Right cardiac atrium (tissue), 5 donors: Measurements from ENCODE around the gene TSPY4. TPM values are rescaled to one million over a fixed set of nuclear protein-coding genes. Genes with fewer than 3 reads are reported as not detected.
"Not testable (repeated sequence)": the region's sequence is repeated elsewhere in the genome, so short reads cannot be mapped to it uniquely, and the experiment has no call there.

Source experiments
- ATAC-seq, 2 donors: fragments of 200-7000 bp; cut with Tn5 transposase; one replicate each; pipeline versions ENCODE4 v1.8.0 to v1.9.1; 2020; ENCODE audit warnings: moderate library complexity in 2 of 2, mild to moderate bottlenecking in 1 of 2
- DNase-seq, 3 donors: peaks; one replicate each; pipeline ENCODE4 v3.0.0-alpha.2; 2020
- H3K27ac ChIP-seq: one replicate; pipeline ENCODE4 v1.5.1; 2013; ENCODE audit warnings: mild to moderate bottlenecking, low read length, control low read depth, moderate library complexity
- H3K27me3 ChIP-seq: one replicate; pipeline ENCODE4 v1.6.1; 2013; ENCODE audit not compliant: control insufficient read depth, insufficient read depth
- H3K4me1 ChIP-seq: one replicate; pipeline ENCODE4 v1.6.1; 2013; ENCODE audit warnings: low read length; ENCODE audit not compliant: control insufficient read depth, insufficient read depth
- H3K4me3 ChIP-seq: one replicate; pipeline ENCODE4 v1.5.1; 2013; ENCODE audit warnings: low read length, control low read depth
- H3K9me3 ChIP-seq: one replicate; pipeline ENCODE4 v1.6.1; 2013; ENCODE audit warnings: low read length; ENCODE audit not compliant: control insufficient read depth
- WGBS: extraction: QIAGEN DNeasy Blood & Tissue Kit; methylation state at CpG from one replicate; pipeline ENCODE4 v1.1.7; 2013; 5-methylcytosine and 5-hydroxymethylcytosine counted together
- intact Hi-C, 4 donors: fragments of 100-400 bp; cut with DNase I; formaldehyde crosslinking; loops; one replicate each; pipeline versions ENCODE4 v1.11.0 to v1.14.0; 2022 to 2023
- long read RNA-seq, 4 donors: library from polyadenylated mRNA; unstranded; transcript quantifications; one replicate each; pipeline ENCODE4 v2.0.0, GENCODE V29; 2020 to 2021
- polyA plus RNA-seq: library from polyadenylated mRNA; stranded (reverse); fragments of 200-250 nt; gene quantifications from one replicate; pipeline ENCODE4 v1.2.3, GENCODE V29; 2013
- total RNA-seq, 4 donors: library from RNA; stranded (reverse); fragmentation: NEBNext Ultra II Directional; extraction: Animal tissue kit (Norgen Biotek cat#: 25700); gene quantifications; one replicate each; pipeline ENCODE4 v1.2.1, GENCODE V29; 2021
- donor health status: healthy with polysubstance abuse.
- donor health status: DM: no; HTN: yes; CAD: no.
- donor health status: DM: no; HTN: no; CAD: no.
- donor health status: DM: no; HTN: yes; CAD: no; lungs with severe emphysema.
- donor health status: DM: yes; HTN: yes; CAD: no.

The TSPY4 gene, protein sequence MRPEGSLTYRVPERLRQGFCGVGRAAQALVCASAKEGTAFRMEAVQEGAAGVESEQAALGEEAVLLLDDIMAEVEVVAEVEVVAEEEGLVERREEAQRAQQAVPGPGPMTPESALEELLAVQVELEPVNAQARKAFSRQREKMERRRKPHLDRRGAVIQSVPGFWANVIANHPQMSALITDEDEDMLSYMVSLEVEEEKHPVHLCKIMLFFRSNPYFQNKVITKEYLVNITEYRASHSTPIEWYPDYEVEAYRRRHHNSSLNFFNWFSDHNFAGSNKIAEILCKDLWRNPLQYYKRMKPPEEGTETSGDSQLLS
- total RNA-seq (not detected), polyA plus RNA-seq (not detected)
- long read RNA-seq, donor 1: 0 reads
- long read RNA-seq, donor 2: 0 reads
- long read RNA-seq, donor 3: 0 reads
- long read RNA-seq, donor 4: 0 reads

DNA sequence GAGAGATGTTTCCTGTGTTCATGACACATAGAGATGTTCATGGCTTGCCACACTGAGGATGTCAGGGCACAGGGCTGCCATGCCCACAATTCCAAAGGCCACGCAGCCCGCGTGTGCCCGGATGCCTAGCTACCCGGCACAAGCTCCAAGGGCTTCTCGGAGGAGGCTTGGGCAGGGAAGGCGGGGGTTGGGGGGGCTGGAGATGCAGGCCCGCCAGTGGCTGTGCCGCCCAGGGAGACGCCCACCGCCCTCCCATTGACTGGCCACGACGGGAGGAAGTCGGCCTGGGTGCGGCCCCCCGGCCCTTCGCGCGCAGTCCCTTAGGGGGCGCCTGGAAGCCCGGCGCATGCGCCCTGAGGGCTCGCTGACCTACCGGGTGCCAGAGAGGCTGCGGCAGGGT is at the start of gene TSPY4:
Gene TSPY4 (plus strand): TSS at position 301 of the 400 bp plus-strand sequence. CDS start 46 bp downstream, at position 347.
- H3K4me1 ChIP-seq, intact Hi-C loops, DNase-seq, H3K27me3 ChIP-seq, H3K9me3 ChIP-seq, ATAC-seq, H3K4me3 ChIP-seq, H3K27ac ChIP-seq: not testable (repeated sequence)
- WGBS: 81% methylated on average over 7 of the region's 26 CpGs

DNA sequence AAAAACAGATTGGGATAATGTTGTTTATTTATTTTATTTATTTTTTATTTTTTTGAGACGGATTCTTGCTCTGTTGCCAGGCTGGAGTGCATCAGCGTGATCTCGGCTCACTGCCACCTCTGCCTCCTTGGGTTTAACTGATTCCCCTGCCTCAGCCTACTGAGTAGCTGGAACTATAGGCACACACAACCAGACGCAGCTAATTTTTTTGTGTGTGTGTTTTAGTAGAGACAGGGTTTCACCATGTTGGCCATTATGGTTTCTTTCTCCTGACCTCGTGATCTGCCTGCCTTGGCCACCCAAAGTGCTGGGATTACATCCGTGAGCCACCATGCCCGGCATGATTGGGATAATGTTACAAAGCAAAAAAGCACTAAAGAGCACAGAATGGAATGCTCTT is 16.3 kb upstream of the TSPY4 start:
- DNase-seq (no peak), ATAC-seq (no peak)
- H3K9me3 ChIP-seq: no peaks in the 10 kb centered on the region
- WGBS: 55% methylated on average over 7 of the region's 7 CpGs
- H3K4me3 ChIP-seq: no peak overlapping the region
- no peak overlapping the region for H3K27ac ChIP-seq
- intact Hi-C loops: no loop called here
- no peaks in the 10 kb centered on the region for H3K4me1 ChIP-seq
- no peaks in the 10 kb centered on the region for H3K27me3 ChIP-seq

DNA sequence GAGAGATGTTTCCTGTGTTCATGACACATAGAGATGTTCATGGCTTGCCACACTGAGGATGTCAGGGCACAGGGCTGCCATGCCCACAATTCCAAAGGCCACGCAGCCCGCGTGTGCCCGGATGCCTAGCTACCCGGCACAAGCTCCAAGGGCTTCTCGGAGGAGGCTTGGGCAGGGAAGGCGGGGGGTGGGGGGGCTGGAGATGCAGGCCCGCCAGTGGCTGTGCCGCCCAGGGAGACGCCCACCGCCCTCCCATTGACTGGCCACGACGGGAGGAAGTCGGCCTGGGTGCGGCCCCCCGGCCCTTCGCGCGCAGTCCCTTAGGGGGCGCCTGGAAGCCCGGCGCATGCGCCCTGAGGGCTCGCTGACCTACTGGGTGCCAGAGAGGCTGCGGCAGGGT is 20.2 kb downstream of the TSPY4 start, which contains the start of gene TSPY8:
Gene TSPY8 (plus strand): TSS at position 301 of the 400 bp plus-strand sequence. CDS start 46 bp downstream, at position 347.
- H3K4me3 ChIP-seq, H3K27me3 ChIP-seq, intact Hi-C loops, H3K9me3 ChIP-seq, H3K27ac ChIP-seq, DNase-seq, ATAC-seq, H3K4me1 ChIP-seq: not testable (repeated sequence)
- 85% methylated on average over 5 of the region's 25 CpGs for WGBS

Other genes with a start within 250 kb of the TSPY4 start
- gene TSPY8, start 20.3 kb downstream of the TSPY4 start, total RNA-seq: not detected
- gene TSPY8, start 20.3 kb downstream of the TSPY4 start, polyA plus RNA-seq: not detected
- gene TSPY3, start 61.0 kb downstream of the TSPY4 start, total RNA-seq: not detected
- gene TSPY3, start 61.0 kb downstream of the TSPY4 start, polyA plus RNA-seq: not detected
- not detected for gene TSPY1, start 129.5 kb downstream of the TSPY4 start, total RNA-seq
- not detected for gene TSPY1, start 129.5 kb downstream of the TSPY4 start, polyA plus RNA-seq
- gene TSPY9, start 149.8 kb downstream of the TSPY4 start, total RNA-seq: not detected
- not detected for gene TSPY9, start 149.8 kb downstream of the TSPY4 start, polyA plus RNA-seq
- gene TSPY10, start 190.4 kb downstream of the TSPY4 start, total RNA-seq: not detected
- gene TSPY10, start 190.4 kb downstream of the TSPY4 start, polyA plus RNA-seq: not detected